Measurements from ENCODE around the gene ADA. TPM values are rescaled to one million over a fixed set of nuclear protein-coding genes. Genes with fewer than 3 reads are reported as not detected.

Gene ADA
- total and polyA plus RNA-seq, 2 of the 4 experiments (the other 2 are of a cell fraction): 8.1 to 11.0 TPM

- TF ChIP-seq CTCF (conservative IDR thresholded peaks at IDR 0.05; ENCODE audit: low read depth, low read length) (no peak), SMC3 (IDR thresholded peaks at IDR 0.05; ENCODE audit: low read depth, low read length) (no peak), MAZ (IDR thresholded peaks at IDR 0.05; ENCODE audit: borderline replicate concordance, low read depth, low read length) (no peak), RAD21 (IDR thresholded peaks at IDR 0.05; ENCODE audit: low read length) (no peak), CHD1 (IDR thresholded peaks at IDR 0.05; ENCODE audit: low read depth, low read length) (no peak), CEBPB (IDR thresholded peaks at IDR 0.05; ENCODE audit: low read depth, low read length) (no peak), MXI1 (IDR thresholded peaks at IDR 0.05; ENCODE audit: borderline replicate concordance, low read depth, low read length) (no peak)
Observed at GRCh38 chr20:44581515-44581914, 70.0 kb downstream of the ADA start (continued).
